Activated CD4-positive, CD25-positive, alpha-beta regulatory T cell treated with anti-CD3 and anti-CD28 coated beads, Interleukin-2, amount 50 U/mL, for 16 hours (primary cell): Measurements from ENCODE around the gene GLTP.
"Not testable (repeated sequence)": the region's sequence is repeated elsewhere in the genome, so short reads cannot be mapped to it uniquely, and the experiment has no call there.

Experiments used
- DNase-seq: peaks from one replicate; pipeline ENCODE4 v3.0.0-alpha.2; 2020; ENCODE audit warnings: low read depth, low spot score

Gene GLTP

GRCh38 chr12:109880043-109880931 lies at the start of gene GLTP:
GLTP (minus strand) TSS chr12:109880541; CDS start chr12:109880374, 167 bp downstream.
- DNase-seq, result peak; percentile 82

GRCh38 chr12:109929326-109929725 lies 49.0 kb upstream of the GLTP start:
- not testable (repeated sequence) for DNase-seq

GRCh38 chr12:109928058-109928656 lies 47.8 kb upstream of the GLTP start:
- no peak for DNase-seq

- no peak for DNase-seq
These were observed 47.3 kb upstream of the GLTP start for GRCh38 chr12:109927622-109928021.

GRCh38 chr12:109926488-109927210 lies 46.3 kb upstream of the GLTP start:
- DNase-seq, result no peak

- DNase-seq, result no peak
These were observed 45.7 kb upstream of the GLTP start for GRCh38 chr12:109926016-109926415.

GRCh38 chr12:109925185-109925840 lies 45.0 kb upstream of the GLTP start:
- no peak for DNase-seq

- no peak for DNase-seq
These were observed 43.3 kb upstream of the GLTP start for GRCh38 chr12:109923481-109924245.

GRCh38 chr12:109923038-109923437 lies 42.7 kb upstream of the GLTP start:
- no peak for DNase-seq

- no peak for DNase-seq
These were observed 41.6 kb upstream of the GLTP start for GRCh38 chr12:109921982-109922381.

- DNase-seq, result no peak
These were observed 40.0 kb upstream of the GLTP start for GRCh38 chr12:109920261-109920780.

GRCh38 chr12:109919456-109919855 lies 39.1 kb upstream of the GLTP start:
- no peak for DNase-seq

GRCh38 chr12:109916045-109916444 lies 35.7 kb upstream of the GLTP start:
- DNase-seq, result no peak

- DNase-seq, result no peak
These were observed 35.1 kb upstream of the GLTP start for GRCh38 chr12:109915171-109916040.

GRCh38 chr12:109914461-109914860 lies 34.1 kb upstream of the GLTP start:
- no peak for DNase-seq

- DNase-seq, result no peak
These were observed 32.5 kb upstream of the GLTP start for GRCh38 chr12:109912855-109913321.

- DNase-seq, result no peak
These were observed 30.6 kb upstream of the GLTP start for GRCh38 chr12:109910969-109911348.

- no peak for DNase-seq
These were observed 30.1 kb upstream of the GLTP start for GRCh38 chr12:109910254-109910968.

GRCh38 chr12:109905301-109905700 lies 25.0 kb upstream of the GLTP start:
- DNase-seq, result no peak
